ENCODE measurements around the gene SF3A2.

The SF3A2 gene

GRCh38 chr19:2271234-2272103 lies 34.8 kb downstream of the SF3A2 start (continued):
- TF ChIP-seq ZNF10 (tag by site-specific recombination; IDR thresholded peaks at IDR 0.05) (no peak; the same call in 1 of the 2 replicates), ZNF292 (tag by site-specific recombination; IDR thresholded peaks at IDR 0.05; ENCODE audit: borderline replicate concordance, low read depth) (no peak), ZBTB11 (tag by site-specific recombination; conservative IDR thresholded peaks at IDR 0.05; ENCODE audit: low read depth) (peak; percentile 31; the same call in 1 of the 2 replicates), ZNF2 (tag by site-specific recombination; IDR thresholded peaks at IDR 0.05) (peak; percentile 15; the same call in 1 of the 2 replicates), PATZ1 (tag by site-specific recombination; IDR thresholded peaks at IDR 0.05) (peak; percentile 83), ZNF639 (tag by site-specific recombination; IDR thresholded peaks at IDR 0.05) (peak; percentile 19; the same call in 1 of the 2 replicates), ZBTB20 (tag by site-specific recombination; IDR thresholded peaks at IDR 0.05) (peak; percentile 53; the same call in 1 of the 2 replicates), KLF9 (tag by site-specific recombination; IDR thresholded peaks at IDR 0.05; ENCODE audit: low read depth) (peak; percentile 1; the same call in 1 of the 2 replicates), BCL11A (tag by site-specific recombination; IDR thresholded peaks at IDR 0.05; ENCODE audit: low read depth) (peak; percentile 90), ZNF24 (tag by site-specific recombination; IDR thresholded peaks at IDR 0.05) (peak; percentile 44; the same call in 1 of the 2 replicates), ZNF302 (tag by site-specific recombination; IDR thresholded peaks at IDR 0.05; ENCODE audit: low read depth) (no peak), KLF8 (tag by site-specific recombination; IDR thresholded peaks at IDR 0.05) (peak; percentile 85; the same call in 1 of the 2 replicates), GLIS2 (tag by site-specific recombination; IDR thresholded peaks at IDR 0.05) (peak; percentile 90), ZNF513 (tag by site-specific recombination; IDR thresholded peaks at IDR 0.05) (0 out of 2 replicates have a peak, but pooled peaks have one; percentile 11), ZBTB17 (tag by site-specific recombination; IDR thresholded peaks at IDR 0.05) (peak; percentile 25; the same call in 1 of the 2 replicates), ZNF530 (tag by site-specific recombination; IDR thresholded peaks at IDR 0.05; ENCODE audit: low read depth) (no peak), KLF17 (tag by site-specific recombination; IDR thresholded peaks at IDR 0.05) (0 out of 2 replicates have a peak, but pooled peaks have one; percentile 18), ZBTB48 (tag by site-specific recombination; IDR thresholded peaks at IDR 0.05) (peak; percentile 64; the same call in 1 of the 2 replicates), ZNF654 (tag by site-specific recombination; IDR thresholded peaks at IDR 0.05; ENCODE audit: low read depth) (no peak), KLF1 (tag by site-specific recombination; IDR thresholded peaks at IDR 0.05) (peak; percentile 75), ZNF701 (tag by site-specific recombination; IDR thresholded peaks at IDR 0.05) (no peak), SP2 (tag by site-specific recombination; IDR thresholded peaks at IDR 0.05) (no peak), SP3 (tag by site-specific recombination; IDR thresholded peaks at IDR 0.05) (peak; percentile 26), ZNF280D (tag by site-specific recombination; IDR thresholded peaks at IDR 0.05) (no peak)
